Measurements from ENCODE around the gene DDA1. TPM values are rescaled to one million over a fixed set of nuclear protein-coding genes. Genes with fewer than 3 reads are reported as not detected.

Gene DDA1
- total and polyA plus RNA-seq, 10 of the 15 experiments (the other 5 are each of a cell fraction or from before 2014, with no cell fraction given): 0.76 to 71.0 (median 39.4) TPM

- TF ChIP-seq, protein P1, sequence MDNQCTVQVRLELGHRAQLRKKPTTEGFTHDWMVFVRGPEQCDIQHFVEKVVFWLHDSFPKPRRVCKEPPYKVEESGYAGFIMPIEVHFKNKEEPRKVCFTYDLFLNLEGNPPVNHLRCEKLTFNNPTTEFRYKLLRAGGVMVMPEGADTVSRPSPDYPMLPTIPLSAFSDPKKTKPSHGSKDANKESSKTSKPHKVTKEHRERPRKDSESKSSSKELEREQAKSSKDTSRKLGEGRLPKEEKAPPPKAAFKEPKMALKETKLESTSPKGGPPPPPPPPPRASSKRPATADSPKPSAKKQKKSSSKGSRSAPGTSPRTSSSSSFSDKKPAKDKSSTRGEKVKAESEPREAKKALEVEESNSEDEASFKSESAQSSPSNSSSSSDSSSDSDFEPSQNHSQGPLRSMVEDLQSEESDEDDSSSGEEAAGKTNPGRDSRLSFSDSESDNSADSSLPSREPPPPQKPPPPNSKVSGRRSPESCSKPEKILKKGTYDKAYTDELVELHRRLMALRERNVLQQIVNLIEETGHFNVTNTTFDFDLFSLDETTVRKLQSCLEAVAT (IDR thresholded peaks at IDR 0.05): no peak
- TF ChIP-seq IRF3 (IDR thresholded peaks at IDR 0.05) (peak; percentile 84), MXI1 (IDR thresholded peaks at IDR 0.05; ENCODE audit: low read depth, low read length) (peak; percentile 39; the same call in 1 of the 2 replicates), BHLHE40 (IDR thresholded peaks at IDR 0.05; ENCODE audit: borderline replicate concordance in 1 of 2, low read depth in 2 of 2, low read length in 1 of 2) (peak; percentile 37 to 88; a peak in 3 of 4 replicates), CEBPZ (IDR thresholded peaks at IDR 0.05; ENCODE audit: low read depth, low read length) (0 out of 2 replicates have a peak, but pooled peaks have one; percentile 23), PBX3 (IDR thresholded peaks at IDR 0.05; ENCODE audit: insufficient replicate concordance, low read depth, low read length) (peak; percentile 99), PKNOX1 (IDR thresholded peaks at IDR 0.05) (peak; percentile 99), MEF2B (IDR thresholded peaks at IDR 0.05; ENCODE audit: partially characterized antibody, poor library complexity, severe bottlenecking) (no peak), NFYA (IDR thresholded peaks at IDR 0.05; ENCODE audit: borderline replicate concordance, low read depth, low read length) (peak; percentile 23; the same call in 1 of the 2 replicates), HDGF (IDR thresholded peaks at IDR 0.05) (no peak), WRNIP1 (IDR thresholded peaks at IDR 0.05; ENCODE audit: borderline replicate concordance, low read depth, low read length) (no peak), RAD51 (IDR thresholded peaks at IDR 0.05) (peak; percentile 33; the same call in 1 of the 2 replicates)
- TF ChIP-seq, protein P2, sequence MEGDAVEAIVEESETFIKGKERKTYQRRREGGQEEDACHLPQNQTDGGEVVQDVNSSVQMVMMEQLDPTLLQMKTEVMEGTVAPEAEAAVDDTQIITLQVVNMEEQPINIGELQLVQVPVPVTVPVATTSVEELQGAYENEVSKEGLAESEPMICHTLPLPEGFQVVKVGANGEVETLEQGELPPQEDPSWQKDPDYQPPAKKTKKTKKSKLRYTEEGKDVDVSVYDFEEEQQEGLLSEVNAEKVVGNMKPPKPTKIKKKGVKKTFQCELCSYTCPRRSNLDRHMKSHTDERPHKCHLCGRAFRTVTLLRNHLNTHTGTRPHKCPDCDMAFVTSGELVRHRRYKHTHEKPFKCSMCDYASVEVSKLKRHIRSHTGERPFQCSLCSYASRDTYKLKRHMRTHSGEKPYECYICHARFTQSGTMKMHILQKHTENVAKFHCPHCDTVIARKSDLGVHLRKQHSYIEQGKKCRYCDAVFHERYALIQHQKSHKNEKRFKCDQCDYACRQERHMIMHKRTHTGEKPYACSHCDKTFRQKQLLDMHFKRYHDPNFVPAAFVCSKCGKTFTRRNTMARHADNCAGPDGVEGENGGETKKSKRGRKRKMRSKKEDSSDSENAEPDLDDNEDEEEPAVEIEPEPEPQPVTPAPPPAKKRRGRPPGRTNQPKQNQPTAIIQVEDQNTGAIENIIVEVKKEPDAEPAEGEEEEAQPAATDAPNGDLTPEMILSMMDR (IDR thresholded peaks at IDR 0.05 in 2 of 3, conservative IDR thresholded peaks at IDR 0.05 in 1 of 3; ENCODE audit: control insufficient read depth in 2 of 3, extremely low read depth in 1 of 3, insufficient read depth in 1 of 3, low read depth in 3 of 3, low read length in 3 of 3): peak; percentile 24 to 54 (median 30); a peak in 3 of 6 replicates
These were observed 6.0 kb upstream of the DDA1 start, which contains the start of gene ABHD8 (continued) for GRCh38 chr19:17303167-17303939.

Measured in GM12878 (cell line).